Measurements from ENCODE around the gene SNF8. TPM values are rescaled to one million over a fixed set of nuclear protein-coding genes. Genes with fewer than 3 reads are reported as not detected.

The SNF8 gene
- polyA plus RNA-seq, 1 donor from 2014 or later = 171 TPM

GRCh38 chr17:48954300-48954755 is 9.7 kb upstream of the SNF8 start:
- H4K20me1 ChIP-seq (ENCODE audit: insufficient read depth) = no peaks in the 10 kb centered on the region
- H3K27ac ChIP-seq (ENCODE audit: low read length) = no peak overlapping the region
- no peaks in the 10 kb centered on the region for H3K9me2 ChIP-seq (ENCODE audit: insufficient read depth, low read length)
- no peaks in the 10 kb centered on the region for H3K79me2 ChIP-seq (replicated peaks; ENCODE audit: insufficient read depth, low read length)
- H3K9ac ChIP-seq (ENCODE audit: low read length) = no peak overlapping the region
- no peaks in the 10 kb centered on the region for H3F3A ChIP-seq (ENCODE audit: insufficient read depth, low read length, poor library complexity, severe bottlenecking)
- no peaks in the 10 kb centered on the region for H3K27me3 ChIP-seq (ENCODE audit: insufficient read depth, low read depth, low read length)
- no peaks in the 10 kb centered on the region for H3K36me3 ChIP-seq (ENCODE audit: insufficient read depth, low read length)
- TF ChIP-seq POLR2AphosphoS5 (IDR thresholded peaks at IDR 0.05) (no peak), MXI1 (conservative IDR thresholded peaks at IDR 0.05; ENCODE audit: poor library complexity, severe bottlenecking) (no peak), EZH2 (IDR thresholded peaks at IDR 0.05; ENCODE audit: borderline replicate concordance, insufficient read depth, low read length, poor library complexity, severe bottlenecking) (no peak), REST (IDR thresholded peaks at IDR 0.05; ENCODE audit: borderline replicate concordance) (no peak), SMC3 (conservative IDR thresholded peaks at IDR 0.05; ENCODE audit: poor library complexity) (no peak), TAF1 (IDR thresholded peaks at IDR 0.05; ENCODE audit: low read depth) (no peak), CTCF (IDR thresholded peaks at IDR 0.05; ENCODE audit: poor library complexity, severe bottlenecking) (no peak), RAD21 (conservative IDR thresholded peaks at IDR 0.05) (no peak), EP300 (conservative IDR thresholded peaks at IDR 0.05; ENCODE audit: poor library complexity, severe bottlenecking) (no peak)
- H3K4me2 ChIP-seq (ENCODE audit: low read length) = no peak overlapping the region
- H3K4me3 ChIP-seq (ENCODE audit: low read length) = no peak overlapping the region
- no peaks in the 10 kb centered on the region for H3K9me3 ChIP-seq (ENCODE audit: low read length)
- H2AFZ ChIP-seq (ENCODE audit: low read depth, low read length) = no peak overlapping the region

GRCh38 chr17:48952904-48953303 is 8.3 kb upstream of the SNF8 start:
- H2AFZ ChIP-seq (ENCODE audit: low read depth, low read length) = no peak overlapping the region
- no peak overlapping the region for H3K27ac ChIP-seq (ENCODE audit: low read length)
- H3F3A ChIP-seq (ENCODE audit: insufficient read depth, low read length, poor library complexity, severe bottlenecking) = no peaks in the 10 kb centered on the region
- no peaks in the 10 kb centered on the region for H4K20me1 ChIP-seq (ENCODE audit: insufficient read depth)
- H3K9me3 ChIP-seq (ENCODE audit: low read length) = no peaks in the 10 kb centered on the region
- TF ChIP-seq MXI1 (conservative IDR thresholded peaks at IDR 0.05; ENCODE audit: poor library complexity, severe bottlenecking) (no peak), EZH2 (IDR thresholded peaks at IDR 0.05; ENCODE audit: borderline replicate concordance, insufficient read depth, low read length, poor library complexity, severe bottlenecking) (no peak), REST (IDR thresholded peaks at IDR 0.05; ENCODE audit: borderline replicate concordance) (no peak), CTCF (IDR thresholded peaks at IDR 0.05; ENCODE audit: poor library complexity, severe bottlenecking) (no peak), RAD21 (conservative IDR thresholded peaks at IDR 0.05) (no peak), TAF1 (IDR thresholded peaks at IDR 0.05; ENCODE audit: low read depth) (no peak), EP300 (conservative IDR thresholded peaks at IDR 0.05; ENCODE audit: poor library complexity, severe bottlenecking) (no peak), POLR2AphosphoS5 (IDR thresholded peaks at IDR 0.05) (no peak), SMC3 (conservative IDR thresholded peaks at IDR 0.05; ENCODE audit: poor library complexity) (no peak)
- no peak overlapping the region for H3K9ac ChIP-seq (ENCODE audit: low read length)
- no peaks in the 10 kb centered on the region for H3K9me2 ChIP-seq (ENCODE audit: insufficient read depth, low read length)
- no peaks in the 10 kb centered on the region for H3K36me3 ChIP-seq (ENCODE audit: insufficient read depth, low read length)
- H3K27me3 ChIP-seq (ENCODE audit: insufficient read depth, low read depth, low read length) = no peaks in the 10 kb centered on the region
- no peaks in the 10 kb centered on the region for H3K79me2 ChIP-seq (replicated peaks; ENCODE audit: insufficient read depth, low read length)
- H3K4me3 ChIP-seq (ENCODE audit: low read length) = no peak overlapping the region
- H3K4me2 ChIP-seq (ENCODE audit: low read length) = no peak overlapping the region
